IMR-90 (cell line): Measurements from ENCODE around the gene KCNQ1. TPM values are rescaled to one million over a fixed set of nuclear protein-coding genes. Genes with fewer than 3 reads are reported as not detected.

Experiments used
- ATAC-seq: fragments of 200-7000 bp; cut with Tn5 transposase; 2 replicates; pipeline ENCODE4 v1.9.1; 2020; ENCODE audit warnings: low read depth, mild to moderate bottlenecking, moderate library complexity
- BruUV-seq: library from RNA; stranded (reverse); fragments of 400-500 nt; replicated peaks from 2 replicates; lab custom pipeline; 2021; lab: Mats Ljungman, UMichigan
- CTCF ChIA-PET: fragments of 300-600 bp; formaldehyde crosslinking; extraction: SDS; loops from one replicate; lab custom pipeline; 2021; ENCODE audit warnings: antibody characterized with exemption; lab: Yijun Ruan, JAX
- POLR2A ChIA-PET: fragments of 300-600 bp; sonication (Branson Sonifier 250); formaldehyde crosslinking; loops from one replicate; lab custom pipeline; 2022; ENCODE audit warnings: antibody characterized with exemption; ENCODE audit not compliant: unreplicated experiment; lab: Charles Lee
- DNase-seq: peaks from one replicate; pipeline ENCODE4 v3.0.0; 2013
- H2AFZ ChIP-seq: replicated peaks from 2 replicates; pipeline ENCODE3; 2013; ENCODE audit warnings: low read length, mild to moderate bottlenecking; ENCODE audit not compliant: poor library complexity
- H2AK5ac ChIP-seq: 2 replicates; pipeline ENCODE4 v1.6.1; 2013; ENCODE audit warnings: low read depth, low read length, inconsistent platforms
- H2AK9ac ChIP-seq: replicated peaks from 2 replicates; pipeline ENCODE3; 2013; ENCODE audit warnings: mild to moderate bottlenecking, low read depth, low read length, moderate library complexity; ENCODE audit not compliant: poor library complexity
- H2BK120ac ChIP-seq: 2 replicates; pipeline ENCODE4 v1.6.1; 2013; ENCODE audit warnings: low read depth, low read length, inconsistent platforms
- H2BK15ac ChIP-seq: 3 replicates; pipeline ENCODE4 v1.6.1; 2013; ENCODE audit warnings: low read depth, low read length, inconsistent platforms
- H2BK20ac ChIP-seq: 2 replicates; pipeline ENCODE4 v1.6.1; 2013; ENCODE audit warnings: low read depth, mild to moderate bottlenecking, inconsistent platforms, low read length, moderate library complexity
- H2BK5ac ChIP-seq: 2 replicates; pipeline ENCODE4 v1.6.1; 2013; ENCODE audit warnings: mild to moderate bottlenecking, low read depth, low read length, inconsistent platforms; ENCODE audit not compliant: poor library complexity, severe bottlenecking
- H3K14ac ChIP-seq: replicated peaks from 2 replicates; pipeline ENCODE4 v1.6.1; 2013; ENCODE audit warnings: low read depth, low read length, inconsistent platforms
- H3K18ac ChIP-seq: 2 replicates; pipeline ENCODE4 v1.6.1; 2013; ENCODE audit warnings: low read depth, low read length, control low read depth
- H3K23ac ChIP-seq: 2 replicates; pipeline ENCODE4 v1.6.1; 2013; ENCODE audit warnings: low read depth, low read length, inconsistent platforms
- H3K27ac ChIP-seq: 2 replicates; pipeline ENCODE4 v1.5.1; 2013; ENCODE audit warnings: mild to moderate bottlenecking, control low read depth, low read length; ENCODE audit not compliant: insufficient read depth
- H3K27me3 ChIP-seq: 2 replicates; pipeline ENCODE4 v1.6.1; 2013; ENCODE audit warnings: low read length; ENCODE audit not compliant: control insufficient read depth, insufficient read depth
- H3K36me3 ChIP-seq: 2 replicates; pipeline ENCODE4 v1.6.1; 2013; ENCODE audit warnings: low read length, mixed read lengths; ENCODE audit not compliant: control insufficient read depth, insufficient read depth
- H3K4ac ChIP-seq: 2 replicates; pipeline ENCODE4 v1.6.1; 2013; ENCODE audit warnings: low read depth, low read length, inconsistent platforms
- H3K4me1 ChIP-seq: 2 replicates; pipeline ENCODE4 v1.6.1; 2013; ENCODE audit warnings: low read length, mixed read lengths; ENCODE audit not compliant: control insufficient read depth, insufficient read depth
- H3K4me2 ChIP-seq: 2 replicates; pipeline ENCODE4 v1.6.1; 2013; ENCODE audit warnings: low read depth, mild to moderate bottlenecking, control low read depth, low read length, moderate library complexity
- H3K4me3 ChIP-seq: 2 replicates; pipeline ENCODE4 v1.5.1; 2013; ENCODE audit warnings: low read depth, mild to moderate bottlenecking, control low read depth, low read length, moderate library complexity; ENCODE audit not compliant: insufficient read depth
- H3K56ac ChIP-seq: 2 replicates; pipeline ENCODE4 v1.6.1; 2013; ENCODE audit warnings: low read length, inconsistent platforms; ENCODE audit not compliant: insufficient read depth; ENCODE audit errors: extremely low read depth
- H3K79me1 ChIP-seq, 2 experiments: 2 replicates each; pipeline ENCODE4 v1.6.1; 2013; ENCODE audit warnings: low read length in 2 of 2, inconsistent platforms in 1 of 2, low read depth in 1 of 2
- H3K9ac ChIP-seq: 2 replicates; pipeline ENCODE4 v1.6.1; 2013; ENCODE audit warnings: low read depth, low read length, control low read depth
- H3K9me1 ChIP-seq: 2 replicates; pipeline ENCODE4 v1.6.1; 2013; ENCODE audit warnings: low read length, inconsistent platforms; ENCODE audit not compliant: insufficient read depth
- H3K9me3 ChIP-seq: 2 replicates; pipeline ENCODE4 v1.6.1; 2013; ENCODE audit warnings: low read length; ENCODE audit not compliant: control insufficient read depth, insufficient read depth
- H4K20me1 ChIP-seq: 2 replicates; pipeline ENCODE4 v1.6.1; 2013; ENCODE audit warnings: low read length, inconsistent platforms; ENCODE audit not compliant: insufficient read depth
- H4K5ac ChIP-seq: 2 replicates; pipeline ENCODE4 v1.6.1; 2013; ENCODE audit warnings: mild to moderate bottlenecking, low read depth, low read length, control low read depth
- H4K8ac ChIP-seq, 2 experiments: 2 replicates each; pipeline ENCODE4 v1.6.1; 2013; ENCODE audit warnings: low read depth in 2 of 2, low read length in 2 of 2, control low read depth in 1 of 2, inconsistent platforms in 1 of 2
- H4K91ac ChIP-seq: 2 replicates; pipeline ENCODE4 v1.6.1; 2013; ENCODE audit warnings: low read depth, low read length, inconsistent platforms; ENCODE audit not compliant: insufficient read depth
- FOS ChIP-seq: fragments of 150-350 bp; IDR thresholded peaks from 2 replicates; pipeline ENCODE4 v1.6.1; 2016; ENCODE audit warnings: low read depth, low read length
- MAFK ChIP-seq: IDR thresholded peaks from 2 replicates; pipeline ENCODE4 v1.6.1; 2012; ENCODE audit warnings: low read depth, low read length, improper control_type of control experiment
- MAZ ChIP-seq: IDR thresholded peaks from 2 replicates; pipeline ENCODE4 v1.6.1; 2012; ENCODE audit warnings: low read depth, mild to moderate bottlenecking, low read length, improper control_type of control experiment, moderate library complexity, borderline replicate concordance
- NFE2L2 ChIP-seq: fragments of 150-350 bp; IDR thresholded peaks from 2 replicates; pipeline ENCODE4 v1.6.1; 2016; ENCODE audit warnings: low read depth, mild to moderate bottlenecking, low read length
- RCOR1 ChIP-seq: IDR thresholded peaks from 2 replicates; pipeline ENCODE4 v1.6.1; 2012; ENCODE audit warnings: mild to moderate bottlenecking, low read length, improper control_type of control experiment; ENCODE audit not compliant: insufficient replicate concordance
- WGBS, 2 experiments: methylation state at CpG; one replicate each; pipeline versions ENCODE4 v1.1.5 to v1.1.7; 2013; ENCODE audit warnings: missing lambda C conversion rate in 2 of 2; ENCODE audit not compliant: insufficient read length in 1 of 2; ENCODE audit errors: extremely low coverage in 2 of 2; 5-methylcytosine and 5-hydroxymethylcytosine counted together
- dilution Hi-C: fragments of 300-500 bp; cut with HindIII; formaldehyde crosslinking; loops from one replicate; pipeline ENCODE4 v1.14.3; 2018; ENCODE audit warnings: low sequenced_read_pairs; ENCODE audit not compliant: unreplicated experiment
- in situ Hi-C: fragments of 300-500 bp; cut with MboI; formaldehyde crosslinking; loops from 3 replicates; pipeline ENCODE4 v1.14.3; 2019; ENCODE audit warnings: low sequenced_read_pairs, inconsistent platforms, mixed read lengths
- intact Hi-C: fragments of 100-400 bp; cut with micrococcal nuclease; formaldehyde crosslinking; loops from 2 replicates; pipeline ENCODE4 v1.10.0; 2022
- polyA plus RNA-seq, 3 experiments: library from polyadenylated mRNA; depleted of rRNA; stranded (reverse); fragments of >200 nt; gene quantifications; 2 replicates each; pipeline ENCODE4 v1.2.3, GENCODE V29; 2012; ENCODE audit warnings: low replicate concordance in 1 of 3
- total RNA-seq: library from RNA; depleted of rRNA; stranded (reverse); fragments of >200 nt; gene quantifications from 2 replicates; pipeline ENCODE4 v1.2.3, GENCODE V29; 2012

Gene KCNQ1
- total and polyA plus RNA-seq, 2 of the 4 experiments (the other 2 are of a cell fraction): 0.07 TPM; not detected in 1

GRCh38 chr11:2664376-2664775 lies 219.6 kb downstream of the KCNQ1 start:
- no peak overlapping the region for H3K4me3 ChIP-seq
- H3K27ac ChIP-seq: no peak overlapping the region
- WGBS, 2 experiments: 82% methylated on average over 2 of the region's 9 CpGs; no CpG with 5 or more reads in 1 of the 2 experiments
- H3K23ac ChIP-seq: no peak overlapping the region
- peaks cover 4% of the 10 kb centered on the region; the same call in 1 of the 2 replicates for H3K27me3 ChIP-seq
- H3K18ac ChIP-seq: no peak overlapping the region
- H2AFZ ChIP-seq: no peak overlapping the region
- no peak overlapping the region for H3K9ac ChIP-seq
- no peak overlapping the region for H2AK9ac ChIP-seq
- H2BK20ac ChIP-seq: no peak overlapping the region
- H3K14ac ChIP-seq: no peak overlapping the region
- CTCF ChIA-PET: no interaction called here
- BruUV-seq: no TSS peak
- no peak overlapping the region for H2AK5ac ChIP-seq
- DNase-seq: no peak
- TF ChIP-seq RCOR1: no peak
- TF ChIP-seq NFE2L2: no peak
- no peak for TF ChIP-seq MAZ
- TF ChIP-seq MAFK: no peak
- no peak for TF ChIP-seq FOS
- peaks cover 5 to 26% of the 10 kb centered on the region in 2 experiments; a peak in 1 of 4 replicates for H3K79me1 ChIP-seq
- H4K8ac ChIP-seq: no peak overlapping the region
- intact Hi-C loops: no loop called here
- H4K20me1 ChIP-seq: peaks cover 33% of the 10 kb centered on the region
- H3K4ac ChIP-seq: no peak overlapping the region
- in situ Hi-C loops: no loop called here
- no peaks in the 10 kb centered on the region for H3K9me1 ChIP-seq
- no peak for ATAC-seq
- no peak overlapping the region for H4K5ac ChIP-seq
- dilution Hi-C loops: no loop called here
- H2BK5ac ChIP-seq: no peak overlapping the region
- H4K91ac ChIP-seq: no peak overlapping the region
- no peak overlapping the region for H2BK120ac ChIP-seq
- POLR2A ChIA-PET: no interaction called here
- no peak overlapping the region for H2BK15ac ChIP-seq
- H3K36me3 ChIP-seq: peaks cover 13% of the 10 kb centered on the region; the same call in 1 of the 2 replicates
- H3K4me2 ChIP-seq: no peak overlapping the region
- H3K56ac ChIP-seq: no peak overlapping the region
- no peaks in the 10 kb centered on the region for H3K4me1 ChIP-seq
- peaks cover 34% of the 10 kb centered on the region for H3K9me3 ChIP-seq
